ENCODE data around the gene NME2. TPM values are rescaled to one million over a fixed set of nuclear protein-coding genes. Genes with fewer than 3 reads are reported as not detected.

Gene NME2
- total RNA-seq (2022; extraction: Qiagen RNA extraction), result 1,612 to 1,902 TPM (median 1,836 TPM) in 5 replicates

GRCh38 chr17:51166198-51166986, at the start of gene NME2:
TSS of gene NME2 (plus strand) at chr17:51166411. CDS start at chr17:51166831, 420 bp downstream.

GRCh38 chr17:51120739-51121619, 45.2 kb upstream of the NME2 start, which contains the start of gene SPAG9:
TSS of gene SPAG9 (minus strand) at chr17:51120868. CDS start at chr17:51120656, 212 bp downstream.

GRCh38 chr17:51153210-51154072, 12.8 kb upstream of the NME2 start, which contains the start of gene NME1:
TSS of gene NME1 (plus strand) at chr17:51153559. CDS start at chr17:51155655, 2,096 bp downstream.

Other genes with a start within 250 kb of the NME2 start
- 72.4 to 85.8 TPM (median 81.6 TPM) in 5 replicates for gene SPAG9, start 45.5 kb upstream of the NME2 start, total RNA-seq (2022; extraction: Qiagen RNA extraction)
- gene NME1, start 12.9 kb upstream of the NME2 start, total RNA-seq (2022; extraction: Qiagen RNA extraction), result 601 to 774 TPM (median 720 TPM) in 5 replicates
- 5.0 to 6.6 TPM (median 5.9 TPM) in 5 replicates for gene MBTD1, start 93.6 kb downstream of the NME2 start, total RNA-seq (2022; extraction: Qiagen RNA extraction)
- gene UTP18, start 94.1 kb downstream of the NME2 start, total RNA-seq (2022; extraction: Qiagen RNA extraction), result 71.3 to 91.3 TPM (median 74.7 TPM) in 5 replicates